Adipocyte (in vitro differentiated cells): ENCODE results near the gene FILIP1.

Experiments used
- DNase-seq: peaks from one replicate; pipeline ENCODE4 v3.0.0-alpha.2; 2015; ENCODE audit warnings: low read depth
- H3K27me3 ChIP-seq: replicated peaks from 2 replicates; pipeline ENCODE4 v1.7.0; 2013; ENCODE audit warnings: mild to moderate bottlenecking, low read length, moderate library complexity; ENCODE audit not compliant: control insufficient read depth, insufficient read depth
- H3K36me3 ChIP-seq: 2 replicates; pipeline ENCODE4 v1.7.0; 2013; ENCODE audit warnings: low read length, mild to moderate bottlenecking, moderate library complexity; ENCODE audit not compliant: control insufficient read depth, insufficient read depth, severe bottlenecking
- H3K4me1 ChIP-seq: 2 replicates; pipeline ENCODE4 v1.7.0; 2013; ENCODE audit warnings: mild to moderate bottlenecking, low read length, moderate library complexity; ENCODE audit not compliant: control insufficient read depth, insufficient read depth
- H3K4me3 ChIP-seq: 2 replicates; pipeline ENCODE4 v1.7.0; 2013; ENCODE audit warnings: mild to moderate bottlenecking, low read length, moderate library complexity
- H3K9ac ChIP-seq: 2 replicates; pipeline ENCODE4 v1.7.0; 2013; ENCODE audit warnings: mild to moderate bottlenecking, low read length, moderate library complexity
- H3K9me3 ChIP-seq: 2 replicates; pipeline ENCODE4 v1.7.0; 2013; ENCODE audit warnings: mild to moderate bottlenecking, low read length, moderate library complexity; ENCODE audit not compliant: control insufficient read depth

The FILIP1 gene

GRCh38 chr6:75376347-75377024 lies 117.1 kb downstream of the FILIP1 start:
- no peaks in the 10 kb centered on the region for H3K36me3 ChIP-seq
- no peaks in the 10 kb centered on the region for H3K27me3 ChIP-seq
- H3K4me3 ChIP-seq = no peak overlapping the region
- H3K9me3 ChIP-seq = no peaks in the 10 kb centered on the region
- DNase-seq = peak; percentile 22
- no peak overlapping the region for H3K9ac ChIP-seq
- H3K4me1 ChIP-seq = no peaks in the 10 kb centered on the region

- no peak for DNase-seq
Observed at GRCh38 chr6:75374961-75375400, 118.6 kb downstream of the FILIP1 start.

GRCh38 chr6:75372884-75373283 lies 120.7 kb downstream of the FILIP1 start:
- Histone ChIP-seq H3K4me3 (no peak overlapping the region), H3K9me3 (no peaks in the 10 kb centered on the region), H3K9ac (no peak overlapping the region), H3K27me3 (no peaks in the 10 kb centered on the region), H3K4me1 (peaks cover 16% of the 10 kb centered on the region), H3K36me3 (no peaks in the 10 kb centered on the region)
- no peak for DNase-seq

More at GRCh38 chr6:75374961-75375400, 118.6 kb downstream of the FILIP1 start:
- H3K27me3 ChIP-seq = no peaks in the 10 kb centered on the region
- no peaks in the 10 kb centered on the region for H3K9me3 ChIP-seq
- H3K9ac ChIP-seq = no peak overlapping the region
- H3K4me3 ChIP-seq = no peak overlapping the region
- no peaks in the 10 kb centered on the region for H3K4me1 ChIP-seq
- no peaks in the 10 kb centered on the region for H3K36me3 ChIP-seq

GRCh38 chr6:75370011-75370410 lies 123.6 kb downstream of the FILIP1 start:
- Histone ChIP-seq H3K36me3 (no peaks in the 10 kb centered on the region), H3K9me3 (no peaks in the 10 kb centered on the region), H3K27me3 (no peaks in the 10 kb centered on the region), H3K9ac (no peak overlapping the region), H3K4me3 (no peak overlapping the region), H3K4me1 (peaks cover 17% of the 10 kb centered on the region)
- no peak for DNase-seq

- DNase-seq = no peak
- no peak overlapping the region for H3K4me3 ChIP-seq
- H3K36me3 ChIP-seq = no peaks in the 10 kb centered on the region
- H3K9me3 ChIP-seq = no peaks in the 10 kb centered on the region
- no peaks in the 10 kb centered on the region for H3K27me3 ChIP-seq
- no peak overlapping the region for H3K9ac ChIP-seq
- peaks cover 17% of the 10 kb centered on the region for H3K4me1 ChIP-seq
Observed at GRCh38 chr6:75368864-75369402, 124.7 kb downstream of the FILIP1 start.

- no peaks in the 10 kb centered on the region for H3K9me3 ChIP-seq
- no peak overlapping the region for H3K4me3 ChIP-seq
- no peak overlapping the region for H3K9ac ChIP-seq
- H3K4me1 ChIP-seq = peaks cover 17% of the 10 kb centered on the region
- H3K27me3 ChIP-seq = no peaks in the 10 kb centered on the region
- DNase-seq = no peak
- no peaks in the 10 kb centered on the region for H3K36me3 ChIP-seq
Observed at GRCh38 chr6:75368151-75368779, 125.3 kb downstream of the FILIP1 start.

GRCh38 chr6:75363304-75363703 lies 130.3 kb downstream of the FILIP1 start:
- Histone ChIP-seq H3K27me3 (no peaks in the 10 kb centered on the region), H3K4me3 (no peak overlapping the region), H3K9ac (no peak overlapping the region), H3K4me1 (peaks cover 5% of the 10 kb centered on the region), H3K36me3 (no peaks in the 10 kb centered on the region), H3K9me3 (no peaks in the 10 kb centered on the region)
- no peak for DNase-seq

GRCh38 chr6:75353644-75354043 lies 140.0 kb downstream of the FILIP1 start:
- H3K9me3 ChIP-seq = no peaks in the 10 kb centered on the region
- H3K9ac ChIP-seq = no peak overlapping the region
- H3K4me1 ChIP-seq = peaks cover 8% of the 10 kb centered on the region
- no peaks in the 10 kb centered on the region for H3K36me3 ChIP-seq
- H3K4me3 ChIP-seq = no peak overlapping the region
- no peaks in the 10 kb centered on the region for H3K27me3 ChIP-seq
- DNase-seq = no peak

GRCh38 chr6:75351570-75351969 lies 142.0 kb downstream of the FILIP1 start:
- H3K27me3 ChIP-seq = no peaks in the 10 kb centered on the region
- H3K4me3 ChIP-seq = no peak overlapping the region
- no peak for DNase-seq
- no peak overlapping the region for H3K9ac ChIP-seq
- H3K9me3 ChIP-seq = no peaks in the 10 kb centered on the region
- H3K36me3 ChIP-seq = no peaks in the 10 kb centered on the region
- H3K4me1 ChIP-seq = peaks cover 8% of the 10 kb centered on the region

GRCh38 chr6:75350808-75351207 lies 142.8 kb downstream of the FILIP1 start:
- no peak for DNase-seq
- no peaks in the 10 kb centered on the region for H3K9me3 ChIP-seq
- peaks cover 8% of the 10 kb centered on the region for H3K4me1 ChIP-seq
- no peaks in the 10 kb centered on the region for H3K36me3 ChIP-seq
- no peaks in the 10 kb centered on the region for H3K27me3 ChIP-seq
- H3K4me3 ChIP-seq = no peak overlapping the region
- no peak overlapping the region for H3K9ac ChIP-seq

GRCh38 chr6:75350156-75350555 lies 143.4 kb downstream of the FILIP1 start:
- no peak for DNase-seq
- Histone ChIP-seq H3K4me1 (peaks cover 8% of the 10 kb centered on the region), H3K27me3 (no peaks in the 10 kb centered on the region), H3K36me3 (no peaks in the 10 kb centered on the region), H3K9ac (no peak overlapping the region), H3K9me3 (no peaks in the 10 kb centered on the region), H3K4me3 (peak overlapping the region; percentile 85)
